Measurements from ENCODE around the gene TMEM80.

GRCh38 chr11:704228-704674, 8.6 kb downstream of the TMEM80 start:
- TF ChIP-seq POLR2AphosphoS5 (IDR thresholded peaks at IDR 0.05): no peak
- no peak for TF ChIP-seq CTCF (IDR thresholded peaks at IDR 0.05)
- no peak for TF ChIP-seq EP300 (IDR thresholded peaks at IDR 0.05)
